Fibroblast of lung (primary cell): ENCODE results near the gene CYS1.

Experiments used
- EZH2 ChIP-seq: IDR thresholded peaks from 2 replicates; pipeline ENCODE4 v1.5.1; 2012; ENCODE audit warnings: low read length, control low read depth, mild to moderate bottlenecking; ENCODE audit errors: missing control alignments
- TF ChIP-seq, protein P1 (sequence below), 2 donors: IDR thresholded peaks in 1 of 2; conservative IDR thresholded peaks in 1 of 2; 1 replicate in 1 of 2; 2 replicates in 1 of 2; pipeline ENCODE4 v1.5.1; 2011 to 2012; ENCODE audit warnings: low read length in 2 of 2, control low read depth in 1 of 2, inconsistent platforms in 1 of 2, low read depth in 1 of 2, mild to moderate bottlenecking in 1 of 2

DNA sequence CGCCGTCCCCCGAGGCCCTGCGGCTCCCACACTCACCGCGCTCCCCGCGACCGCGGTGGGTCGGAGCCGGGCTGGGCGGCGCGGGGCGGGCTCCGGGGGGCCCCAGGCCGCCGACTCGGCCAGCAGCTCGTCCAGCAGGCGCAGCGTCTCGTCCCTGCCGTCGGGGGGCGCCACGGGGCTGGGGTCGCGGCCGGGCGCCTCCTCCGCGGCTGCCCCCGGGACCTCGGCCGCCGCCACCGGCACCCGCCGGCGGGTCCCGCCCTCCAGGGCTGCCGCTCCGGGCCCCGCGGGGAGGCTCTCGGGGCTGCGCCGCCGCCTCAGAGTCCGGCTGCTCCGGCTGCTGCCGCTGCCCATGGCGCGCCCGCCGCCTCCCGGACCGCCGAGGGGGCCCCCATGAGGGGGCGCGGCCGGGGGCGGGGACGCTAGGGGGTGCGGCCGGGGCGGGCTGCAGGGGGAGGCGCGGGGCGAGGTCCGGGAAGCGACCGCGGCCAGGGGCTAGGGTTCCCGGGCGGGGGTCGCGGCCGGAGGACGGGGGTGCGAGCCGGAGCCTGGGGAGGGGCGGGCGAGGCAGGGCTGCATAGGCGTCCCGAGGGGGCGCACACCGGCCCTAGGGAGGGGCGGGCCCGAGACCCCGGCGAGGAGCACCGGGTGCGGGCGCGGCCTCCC is at the start of gene CYS1:
- TF ChIP-seq, protein P1, sequence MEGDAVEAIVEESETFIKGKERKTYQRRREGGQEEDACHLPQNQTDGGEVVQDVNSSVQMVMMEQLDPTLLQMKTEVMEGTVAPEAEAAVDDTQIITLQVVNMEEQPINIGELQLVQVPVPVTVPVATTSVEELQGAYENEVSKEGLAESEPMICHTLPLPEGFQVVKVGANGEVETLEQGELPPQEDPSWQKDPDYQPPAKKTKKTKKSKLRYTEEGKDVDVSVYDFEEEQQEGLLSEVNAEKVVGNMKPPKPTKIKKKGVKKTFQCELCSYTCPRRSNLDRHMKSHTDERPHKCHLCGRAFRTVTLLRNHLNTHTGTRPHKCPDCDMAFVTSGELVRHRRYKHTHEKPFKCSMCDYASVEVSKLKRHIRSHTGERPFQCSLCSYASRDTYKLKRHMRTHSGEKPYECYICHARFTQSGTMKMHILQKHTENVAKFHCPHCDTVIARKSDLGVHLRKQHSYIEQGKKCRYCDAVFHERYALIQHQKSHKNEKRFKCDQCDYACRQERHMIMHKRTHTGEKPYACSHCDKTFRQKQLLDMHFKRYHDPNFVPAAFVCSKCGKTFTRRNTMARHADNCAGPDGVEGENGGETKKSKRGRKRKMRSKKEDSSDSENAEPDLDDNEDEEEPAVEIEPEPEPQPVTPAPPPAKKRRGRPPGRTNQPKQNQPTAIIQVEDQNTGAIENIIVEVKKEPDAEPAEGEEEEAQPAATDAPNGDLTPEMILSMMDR (conservative IDR thresholded peaks at IDR 0.05 in 1 of 2, IDR thresholded peaks at IDR 0.05 in 1 of 2; ENCODE audit: low read depth in 1 of 2, low read length in 2 of 2): no peak
- TF ChIP-seq EZH2: no peak
